Kasumi-1 (cell line): ENCODE data around the gene SLC9A8.
A peak's percentile ranks its signal among the peaks of the same experiment; 100 is the strongest.
"Not testable (repeated sequence)": the region's sequence is repeated elsewhere in the genome, so short reads cannot be mapped to it uniquely, and the experiment has no call there.

ENCODE experiments used
- DNase-seq, 2 experiments: peaks; one replicate each; lab custom pipeline; 2025; lab: John Stamatoyannopoulos, UW

Gene SLC9A8

GRCh38 chr20:49786668-49787370, 25.8 kb upstream of the SLC9A8 start:
- peak in 1 of 2 experiments; percentile 30 for DNase-seq

DNA sequence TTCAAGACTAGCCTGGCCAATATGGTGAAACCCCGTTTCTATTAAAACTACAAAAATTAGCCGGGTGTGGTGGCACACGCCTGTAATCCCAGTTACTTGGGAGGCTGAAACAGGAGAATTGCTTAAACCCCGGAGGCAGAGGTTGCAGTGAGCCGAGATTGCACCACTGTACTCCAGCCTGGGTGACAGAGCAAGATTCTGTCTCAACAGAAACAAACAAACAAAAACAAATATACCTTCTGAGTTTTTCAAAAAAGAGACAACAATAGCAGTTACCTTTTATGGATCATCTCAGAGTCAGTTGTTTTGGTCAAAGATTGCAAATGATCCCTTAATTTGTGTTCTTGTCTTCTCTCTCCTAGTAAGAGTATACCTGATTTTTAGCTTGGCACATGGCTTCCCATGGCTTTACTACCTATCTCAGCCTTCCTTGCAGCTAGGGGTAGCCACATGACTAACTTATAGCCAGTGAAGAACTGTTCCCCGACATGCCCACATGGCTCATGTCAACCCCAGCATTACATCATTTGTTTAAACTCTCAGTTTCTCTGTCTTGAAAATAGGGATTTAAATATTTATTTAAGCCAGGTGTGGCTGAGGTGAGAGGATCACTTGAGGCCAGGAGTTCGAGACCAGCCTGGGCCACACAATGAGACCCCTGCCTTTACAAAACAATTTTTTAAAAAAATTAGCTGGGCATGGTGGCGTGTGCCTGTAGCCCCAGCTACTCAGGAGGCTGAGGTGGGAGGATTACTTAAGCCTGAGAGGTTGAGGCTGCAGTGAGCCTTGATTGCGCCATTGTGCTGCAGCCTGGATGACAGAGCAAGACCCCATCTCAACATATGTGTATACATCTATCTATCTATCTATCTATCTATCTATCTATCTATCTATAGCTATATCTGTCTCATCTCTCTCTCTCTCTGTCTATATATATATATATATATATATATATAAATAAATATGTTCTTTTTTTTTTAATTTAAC, 25.0 kb upstream of the SLC9A8 start:
- DNase-seq = no peak

GRCh38 chr20:49790077-49790798, 22.4 kb upstream of the SLC9A8 start:
- DNase-seq = peak; percentile 52 to 66

DNA sequence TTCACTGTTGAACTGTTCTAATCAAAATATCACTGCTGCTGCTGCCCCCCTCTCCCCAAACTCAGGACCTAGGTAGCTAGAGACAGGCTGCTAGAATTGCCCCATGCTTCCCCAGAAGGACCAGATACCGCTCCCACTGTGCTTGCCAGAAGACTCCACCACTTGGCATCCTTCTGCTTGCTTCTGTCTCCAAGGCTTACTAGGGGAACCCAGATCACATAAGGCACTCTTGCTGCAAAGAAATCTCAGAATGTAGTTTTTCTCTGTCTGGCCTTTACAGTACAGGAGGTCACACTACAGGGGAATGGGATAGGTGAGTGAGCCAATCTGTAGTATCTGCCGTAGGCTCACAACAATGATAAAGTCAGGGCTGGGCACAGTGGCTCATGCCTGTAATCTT, 21.5 kb upstream of the SLC9A8 start:
- no peak for DNase-seq

DNA sequence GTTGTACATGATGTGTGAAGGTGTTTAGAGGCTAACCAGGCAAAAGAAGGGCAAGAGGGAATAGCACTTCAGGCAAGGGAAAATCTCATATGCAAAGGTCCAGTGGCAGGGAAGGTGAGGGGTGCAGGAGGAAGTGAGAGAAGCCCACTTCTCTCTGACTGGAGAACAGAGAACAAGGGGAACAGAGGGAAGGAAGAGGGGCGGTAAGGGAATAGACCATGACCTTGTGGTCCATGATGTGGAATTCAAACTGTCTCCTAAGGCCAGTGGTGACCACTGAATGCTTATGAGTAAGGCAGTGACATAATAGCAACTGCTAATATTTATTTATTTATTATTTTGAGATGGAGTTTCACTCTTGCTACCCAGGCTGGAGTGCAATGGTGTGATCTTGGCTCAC, 20.6 kb upstream of the SLC9A8 start:
- DNase-seq = no peak

- no peak for DNase-seq
Observed at GRCh38 chr20:49792611-49793010, 20.0 kb upstream of the SLC9A8 start.

- DNase-seq = peak in 1 of 2 experiments; percentile 25
Observed at GRCh38 chr20:49794336-49795134, 18.1 kb upstream of the SLC9A8 start.

- no peak for DNase-seq
Observed at GRCh38 chr20:49795135-49795424, 17.5 kb upstream of the SLC9A8 start.

- DNase-seq = no peak
Observed at GRCh38 chr20:49796600-49797343, 15.9 kb upstream of the SLC9A8 start.

- DNase-seq = no peak
Observed at GRCh38 chr20:49797344-49797615, 15.3 kb upstream of the SLC9A8 start.

DNA sequence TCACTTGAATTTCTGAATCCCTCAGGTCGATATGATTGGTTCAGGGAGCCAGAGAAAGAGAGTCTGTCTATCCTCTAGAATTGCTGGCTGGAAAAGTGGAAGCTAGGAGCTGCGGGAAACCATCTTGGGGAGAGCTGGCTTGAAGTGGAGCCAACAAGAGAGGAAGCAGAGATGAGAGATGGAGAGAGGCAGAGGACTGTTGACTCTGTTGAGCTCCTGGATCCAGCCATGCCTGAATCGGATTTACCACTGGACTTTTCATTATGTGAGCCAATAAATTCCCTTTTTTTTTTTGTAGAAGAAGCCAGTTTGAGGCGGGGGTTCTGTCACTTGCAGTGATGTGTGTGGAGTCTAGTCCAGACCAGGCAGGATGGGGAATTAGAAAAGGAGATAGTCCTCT, 13.9 kb upstream of the SLC9A8 start:
- DNase-seq = no peak

DNA sequence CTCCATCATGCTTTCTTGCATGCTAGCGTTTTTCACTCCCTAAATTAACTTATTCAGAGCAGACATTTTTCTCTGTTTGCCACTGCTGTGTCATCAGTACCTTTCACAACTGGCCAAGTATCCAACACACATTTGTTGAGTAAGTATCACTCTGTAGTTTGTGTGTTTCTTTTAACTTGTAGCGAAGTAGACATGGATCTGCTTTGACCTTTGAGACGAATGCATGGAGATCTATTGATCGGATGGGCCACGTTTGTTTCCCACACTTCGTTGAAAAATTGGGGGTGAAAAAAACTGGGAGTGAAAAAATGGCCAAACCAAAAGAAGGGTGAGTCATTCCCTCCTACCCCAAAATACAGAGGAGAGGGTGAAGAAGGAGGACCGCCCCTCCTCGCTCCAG, 12.9 kb upstream of the SLC9A8 start:
- no peak for DNase-seq

GRCh38 chr20:49803418-49803817, 9.2 kb upstream of the SLC9A8 start:
- DNase-seq = no peak

DNA sequence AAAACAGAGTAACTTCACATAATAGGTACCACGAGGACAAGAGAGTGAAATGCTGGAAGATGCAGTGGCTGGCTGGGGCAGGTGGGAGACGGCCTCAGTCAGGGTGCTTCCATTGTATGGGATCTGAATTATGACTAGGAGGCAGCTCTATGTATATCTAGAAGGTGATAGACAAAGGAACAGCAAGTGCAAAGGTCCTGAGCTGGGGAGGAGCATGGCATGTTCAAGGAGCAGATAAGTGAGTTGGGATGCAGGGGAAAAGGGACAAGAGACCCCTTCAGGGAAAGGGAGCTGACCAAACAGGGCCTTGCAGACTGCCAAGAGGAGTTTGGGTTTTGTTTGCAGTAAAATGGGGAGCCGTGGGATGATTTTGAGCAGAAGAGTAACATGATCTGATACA, 8.3 kb upstream of the SLC9A8 start:
- no peak for DNase-seq

DNA sequence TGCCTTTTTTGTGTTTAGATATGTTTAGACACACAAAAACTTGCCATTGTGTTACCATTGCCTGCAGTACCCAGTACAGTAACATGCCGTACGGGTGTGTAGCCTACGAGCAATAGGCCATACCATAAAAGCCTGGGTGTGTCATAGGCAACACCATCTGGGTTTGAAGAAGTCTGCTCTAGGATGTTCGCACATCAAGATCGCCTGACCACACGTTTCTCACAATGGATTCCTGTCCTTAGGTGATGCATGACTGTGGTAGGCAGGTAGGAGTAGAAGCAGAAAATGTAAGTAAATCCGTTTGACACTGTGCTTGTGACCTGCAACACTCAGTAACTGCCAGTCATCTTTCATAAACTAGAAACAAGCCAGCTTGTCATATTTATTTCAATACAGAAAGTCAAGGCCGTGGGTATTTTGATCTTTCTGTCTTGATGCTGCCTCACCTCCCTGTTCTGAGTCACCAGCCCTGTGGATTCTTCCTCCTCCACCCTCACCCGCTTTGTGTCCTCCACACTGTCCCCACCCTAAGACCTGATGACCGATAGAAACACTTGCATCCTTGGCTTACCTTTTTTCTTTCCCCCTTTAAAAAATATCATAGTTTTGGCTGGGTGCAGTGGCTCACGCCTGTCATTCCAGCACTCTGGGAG, 7.3 kb upstream of the SLC9A8 start:
- not testable (repeated sequence) for DNase-seq

DNA sequence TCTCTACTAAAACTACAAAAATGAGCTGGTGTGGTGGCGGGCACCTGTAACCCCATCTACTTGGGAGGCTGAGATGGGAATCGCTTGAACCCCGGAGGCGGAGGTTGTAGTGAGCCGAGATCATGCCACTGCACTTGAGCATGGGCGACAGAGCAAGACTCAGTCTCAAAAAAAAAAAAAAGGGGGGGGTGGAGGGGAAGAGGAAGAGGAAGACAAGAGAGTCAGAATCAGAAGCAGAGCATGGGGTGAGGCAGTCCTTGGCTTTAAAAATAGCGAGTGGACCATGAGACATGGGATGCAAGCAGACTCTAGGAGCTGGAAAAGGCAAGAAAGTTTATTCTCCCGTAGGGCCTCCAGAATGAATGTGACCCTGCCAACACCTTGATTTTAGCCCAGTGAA, 3.9 kb upstream of the SLC9A8 start:
- no peak for DNase-seq

- no peak for DNase-seq
Observed at GRCh38 chr20:49809803-49810359, 2.7 kb upstream of the SLC9A8 start.

DNA sequence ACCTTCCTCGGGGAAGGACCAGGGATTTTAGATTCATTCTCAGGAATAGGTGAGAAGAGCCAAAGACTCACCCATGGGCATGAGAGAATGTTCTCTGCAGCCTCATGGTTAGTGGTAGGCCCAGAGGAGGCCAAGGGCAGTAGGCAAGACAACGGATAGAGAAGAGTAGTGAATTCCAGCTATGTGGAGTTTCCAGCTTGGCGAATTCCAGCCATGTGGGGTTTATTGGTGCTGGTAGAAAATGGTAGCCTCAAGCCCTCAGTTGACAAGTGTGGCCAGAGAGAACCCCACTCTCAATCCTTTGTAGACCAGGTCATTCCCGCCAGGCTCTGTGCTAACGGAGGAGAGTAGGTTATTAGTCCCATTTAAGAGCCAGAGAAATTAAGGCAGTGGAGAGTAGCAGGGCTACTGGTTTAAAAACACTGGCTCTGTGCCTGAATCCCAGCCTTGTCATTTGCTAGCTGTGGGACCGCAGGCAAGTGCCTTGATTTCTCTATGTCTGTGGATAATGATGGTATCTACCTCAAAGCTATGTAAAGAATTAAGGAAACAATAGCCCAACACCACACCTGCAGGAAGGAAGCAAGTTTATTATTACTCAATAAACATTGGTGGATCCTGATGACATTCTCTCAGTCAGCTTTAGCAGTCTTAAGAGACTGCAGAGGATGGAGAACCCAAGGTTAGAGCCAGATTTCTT, 2.0 kb upstream of the SLC9A8 start:
- no peak for DNase-seq

- no peak for DNase-seq
Observed at GRCh38 chr20:49811825-49812506, 662 bp upstream of the SLC9A8 start.
